GM18507 (cell line): ENCODE data around the gene REPIN1.

Experiments
- DNase-seq: peaks from one replicate; pipeline ENCODE4 v3.0.0; 2011; ENCODE audit warnings: low read depth; ENCODE audit not compliant: insufficient read length; ENCODE audit errors: extremely low spot score
- FAIRE-seq: peaks from 2 replicates; lab custom pipeline; 2011; peaks lifted over from hg19 to GRCh38; lab: Jason Lieb, UNC

REPIN1 gene

DNA sequence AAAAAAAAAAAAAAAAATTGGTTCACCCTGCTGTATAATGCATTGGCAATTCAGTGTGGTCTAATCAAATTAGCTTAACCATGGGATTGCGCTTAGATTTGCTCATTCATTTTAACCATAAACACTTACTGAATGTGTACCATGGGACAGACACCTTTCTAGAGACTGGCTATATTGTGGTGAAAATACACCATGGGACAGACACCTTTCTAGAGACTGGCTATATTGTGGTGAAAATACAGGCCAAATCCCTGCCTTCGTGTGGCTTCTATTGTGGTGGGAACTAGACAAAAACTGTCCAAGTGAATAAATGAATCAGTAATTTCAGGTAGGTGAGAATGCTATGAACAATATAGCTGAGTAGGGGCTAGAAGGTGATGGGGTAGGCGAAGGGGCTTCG, 10.2 kb upstream of the REPIN1 start:
- FAIRE-seq (no peak), DNase-seq (no peak)

DNA sequence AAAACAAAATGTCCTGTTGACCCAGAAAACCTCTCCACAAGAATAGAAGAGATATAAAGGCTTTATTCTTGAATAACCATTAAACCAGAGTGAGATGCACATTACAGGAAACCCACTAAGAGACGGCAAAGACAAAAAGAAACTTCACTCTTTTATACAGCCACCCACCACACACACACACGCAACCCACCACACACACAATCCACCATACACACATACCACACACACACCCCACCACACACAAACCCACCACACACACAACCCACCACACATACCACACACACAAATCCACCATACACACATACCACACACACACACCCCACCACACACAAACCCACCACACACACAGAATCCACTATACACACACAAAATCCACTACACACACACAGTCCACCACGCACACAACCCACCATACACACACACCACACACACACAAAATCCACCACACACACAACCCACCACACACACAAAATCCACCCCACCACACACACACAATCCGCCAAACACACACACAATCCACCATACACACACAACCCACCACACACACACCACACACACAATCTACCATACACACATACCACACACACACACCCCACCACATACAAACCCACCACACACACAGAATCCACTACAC, 9.5 kb upstream of the REPIN1 start:
- FAIRE-seq, result no peak
- no peak for DNase-seq

- FAIRE-seq (no peak), DNase-seq (no peak)
Observed at GRCh38 chr7:150359622-150360362, 8.8 kb upstream of the REPIN1 start.

DNA sequence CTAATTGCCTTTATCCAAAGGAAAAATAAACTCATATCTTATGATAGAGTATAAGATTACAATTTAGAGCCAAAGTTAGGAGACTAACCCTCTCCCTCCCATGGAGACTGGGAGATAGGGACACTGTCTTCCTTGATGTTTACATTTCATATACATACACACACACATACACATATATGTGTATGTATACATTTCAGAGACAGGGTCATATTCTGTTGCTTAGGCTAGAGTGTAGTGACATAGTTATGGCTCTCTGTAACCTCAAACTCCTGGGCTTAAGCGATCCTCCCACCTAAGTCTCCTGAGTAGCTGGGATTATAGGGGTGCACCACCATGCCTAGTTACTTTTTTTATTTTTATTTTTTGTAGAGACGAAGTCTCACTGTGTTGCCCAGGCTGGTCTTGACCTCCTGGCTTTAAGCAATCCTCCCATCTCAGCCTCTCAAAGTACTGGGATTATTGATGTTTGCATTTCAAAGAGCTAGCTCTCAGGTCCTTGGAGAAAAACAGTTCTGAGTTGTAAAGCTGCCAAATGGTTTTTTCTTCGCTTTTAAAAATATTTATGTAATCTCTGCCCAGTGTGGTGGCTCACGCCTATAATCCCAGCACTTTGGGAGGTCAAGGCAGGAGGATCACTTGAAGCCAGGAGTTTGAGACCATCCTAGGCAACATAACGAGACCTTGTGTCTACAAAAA, 8.1 kb upstream of the REPIN1 start:
- DNase-seq (no peak), FAIRE-seq (no peak)

GRCh38 chr7:150361402-150361801, 7.2 kb upstream of the REPIN1 start:
- no peak for FAIRE-seq

DNA sequence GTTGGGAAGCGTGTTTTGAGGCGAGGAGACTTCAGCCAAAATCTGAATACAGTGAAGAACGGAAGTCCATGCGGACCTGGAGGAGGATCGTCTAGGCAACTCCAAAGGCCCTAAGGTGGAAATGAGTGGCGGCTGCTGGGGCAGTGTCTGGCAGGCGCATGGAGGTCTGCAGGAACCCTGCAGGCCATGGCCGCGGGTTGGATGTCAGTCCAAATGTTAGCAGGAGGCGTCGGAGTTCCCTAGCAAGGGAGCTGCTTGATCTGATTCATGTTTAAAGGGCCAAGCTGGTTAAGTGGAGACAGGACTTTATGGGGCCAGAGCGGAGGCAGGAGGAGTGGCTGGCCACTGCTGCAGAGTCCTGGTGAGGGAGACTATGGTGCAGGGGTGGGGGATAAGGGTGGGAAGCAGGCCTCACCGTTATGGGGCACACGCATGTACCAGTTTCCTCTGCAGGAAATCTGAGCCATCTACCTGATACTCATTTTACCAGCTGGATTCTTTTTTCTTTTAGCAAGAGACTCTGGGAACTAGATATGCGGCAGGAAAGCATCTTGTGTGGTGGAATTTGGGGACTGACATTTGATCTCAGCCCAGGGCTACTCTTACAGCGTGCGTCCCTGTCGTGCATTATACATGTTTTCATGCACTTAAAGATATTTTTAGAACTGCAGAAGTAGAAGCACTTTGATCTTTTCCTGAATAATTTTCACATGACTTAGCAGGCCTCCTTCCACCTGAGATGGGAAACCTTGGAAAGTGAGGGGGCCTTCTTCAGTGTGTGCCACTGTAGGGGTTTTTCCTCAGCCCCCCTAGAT, 6.6 kb upstream of the REPIN1 start:
- FAIRE-seq (no peak), DNase-seq (no peak)

More at GRCh38 chr7:150361402-150361801, 7.2 kb upstream of the REPIN1 start:
- DNase-seq, result no peak

GRCh38 chr7:150363370-150363769, 5.3 kb upstream of the REPIN1 start:
- FAIRE-seq (no peak), DNase-seq (no peak)

GRCh38 chr7:150363872-150364271, 4.8 kb upstream of the REPIN1 start:
- peak; percentile 81 for FAIRE-seq
- DNase-seq, result no peak

DNA sequence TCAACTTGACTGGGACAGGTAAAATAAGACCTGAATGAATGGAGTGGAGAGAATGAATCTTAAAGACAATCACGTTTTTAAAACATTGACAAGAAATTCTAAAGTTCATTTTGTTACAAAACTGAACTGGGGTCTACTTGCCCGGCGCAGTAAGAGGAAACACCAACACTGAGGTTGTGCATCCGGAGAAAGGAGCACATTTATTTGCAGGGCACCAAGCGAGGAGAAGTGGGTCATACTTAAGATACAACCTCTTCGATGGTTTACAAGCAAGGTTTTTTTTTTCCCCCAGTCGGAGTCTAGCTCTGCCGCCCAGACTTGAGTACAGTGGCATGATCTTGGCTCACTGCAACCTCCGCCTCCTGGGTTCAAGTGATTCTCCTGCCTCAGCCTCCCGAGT, 3.4 kb upstream of the REPIN1 start:
- no peak for DNase-seq
- no peak for FAIRE-seq

- FAIRE-seq (peak; percentile 36), DNase-seq (no peak)
Observed at GRCh38 chr7:150365673-150366398, 2.8 kb upstream of the REPIN1 start.

- DNase-seq (no peak), FAIRE-seq (peak; percentile 67)
Observed at GRCh38 chr7:150367677-150368095, 936 bp upstream of the REPIN1 start.

DNA sequence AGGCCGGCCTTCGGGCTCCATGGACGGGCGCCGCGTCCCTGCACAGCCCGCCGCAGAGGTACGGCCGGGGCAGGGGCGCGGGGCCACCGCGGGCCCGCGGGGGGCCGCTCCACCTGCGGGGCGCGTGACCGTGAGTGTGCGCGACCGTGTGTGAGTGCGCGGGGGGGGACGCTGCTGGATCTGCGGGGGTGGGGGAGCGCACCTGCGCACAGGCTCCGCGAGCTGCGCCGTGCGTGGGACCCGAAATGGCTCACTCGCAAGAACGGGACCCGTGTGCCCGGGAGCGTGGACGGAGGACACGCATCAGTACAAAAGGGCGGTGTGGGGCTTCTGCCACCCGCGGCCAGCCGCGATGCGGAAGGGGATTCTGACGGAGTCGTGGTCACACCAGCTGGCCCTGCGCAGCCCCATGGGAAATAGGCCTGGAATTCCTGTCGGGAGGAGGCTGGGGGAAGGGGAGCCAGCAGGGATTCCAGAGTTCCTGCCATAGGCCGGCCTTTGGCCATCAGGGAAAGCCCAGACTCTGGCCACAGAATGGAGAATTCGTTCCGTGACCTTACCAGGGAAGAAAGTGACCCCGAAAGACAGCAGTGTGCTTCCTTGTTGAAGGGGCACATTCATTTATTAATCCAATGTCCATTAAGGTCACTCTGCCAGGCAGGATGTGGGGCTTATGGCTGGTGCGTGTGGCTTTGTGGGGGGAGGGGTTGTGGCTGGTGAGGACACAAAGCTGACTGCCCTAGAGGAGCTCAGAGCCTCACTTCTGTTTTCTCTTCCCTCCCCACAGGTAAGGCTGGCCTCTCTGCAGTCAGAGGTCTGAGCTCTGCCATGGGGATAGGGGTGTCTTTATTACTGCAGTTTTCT, 494 bp downstream of the REPIN1 start:
- peak; percentile 83 for FAIRE-seq
- DNase-seq, result no peak

DNA sequence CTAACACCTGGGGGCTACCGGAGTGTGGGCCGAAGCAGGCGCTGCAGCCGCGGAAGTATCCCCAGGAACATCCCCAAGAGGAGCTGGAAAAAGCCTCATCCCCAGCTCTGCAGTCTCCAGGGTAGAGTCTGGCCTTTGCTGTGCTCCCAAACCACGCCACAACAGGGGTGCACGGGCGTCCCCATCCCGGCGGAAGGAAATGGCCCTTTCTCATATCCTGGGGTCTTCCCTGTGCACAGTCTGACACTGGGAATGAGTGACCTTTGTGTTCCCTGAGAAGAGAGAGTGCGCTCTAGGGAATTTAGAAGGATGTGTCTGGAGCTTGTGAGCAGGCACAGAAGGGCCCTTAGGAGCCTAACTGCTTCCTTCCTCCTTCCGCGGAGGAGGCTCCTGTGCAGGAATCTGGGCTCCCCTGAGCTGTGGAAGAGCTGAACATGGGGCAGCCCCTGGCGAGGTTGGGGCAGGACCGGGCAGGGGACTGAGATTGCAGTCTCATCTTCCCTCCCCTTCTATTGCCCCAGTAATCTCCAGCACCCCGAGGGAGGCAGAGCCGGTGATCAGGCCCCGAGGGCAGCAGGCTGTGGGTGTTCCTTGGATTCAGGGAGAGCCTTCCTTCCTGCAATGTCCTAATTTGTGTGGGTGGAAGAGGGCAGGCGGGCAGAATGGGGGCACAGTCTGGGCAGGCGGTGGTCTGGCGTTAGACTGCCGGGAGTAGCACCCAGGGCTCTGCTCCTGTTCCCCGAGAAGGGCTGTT, 1.3 kb downstream of the REPIN1 start:
- no peak for DNase-seq
- no peak for FAIRE-seq

DNA sequence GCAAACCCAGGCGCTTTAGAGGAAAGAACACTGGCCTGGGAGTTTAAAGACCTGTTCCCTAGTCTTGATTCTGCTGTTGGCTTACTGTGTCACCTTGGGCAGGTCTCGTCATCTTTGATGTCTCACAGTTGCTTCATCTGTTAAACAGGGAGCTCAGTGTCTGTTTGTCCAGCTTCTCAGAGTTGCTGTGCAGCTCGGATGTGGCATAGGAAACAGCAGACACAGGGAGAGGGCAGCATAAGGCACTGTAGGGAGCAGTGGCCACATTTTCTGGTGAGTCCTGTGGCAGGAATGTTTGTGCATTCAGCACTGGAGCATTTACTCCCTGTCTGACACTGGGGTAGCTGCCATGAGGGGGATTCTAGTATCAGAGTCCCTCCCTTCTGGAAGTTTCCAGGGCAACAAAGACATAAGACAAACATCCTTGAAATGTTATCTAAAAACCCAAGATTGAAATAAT, 2.0 kb downstream of the REPIN1 start:
- DNase-seq (no peak), FAIRE-seq (no peak)

- FAIRE-seq (no peak), DNase-seq (no peak)
Observed at GRCh38 chr7:150371131-150371995, 2.7 kb downstream of the REPIN1 start.

DNA sequence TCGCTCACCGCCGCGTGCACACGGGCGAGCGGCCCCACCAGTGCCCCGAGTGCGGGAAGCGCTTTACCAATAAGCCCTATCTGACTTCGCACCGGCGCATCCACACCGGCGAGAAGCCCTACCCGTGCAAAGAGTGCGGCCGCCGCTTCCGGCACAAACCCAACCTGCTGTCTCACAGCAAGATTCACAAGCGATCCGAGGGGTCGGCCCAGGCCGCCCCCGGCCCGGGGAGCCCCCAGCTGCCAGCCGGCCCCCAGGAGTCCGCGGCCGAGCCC, 3.3 kb downstream of the REPIN1 start:
- FAIRE-seq (no peak), DNase-seq (no peak)
